GM18870 (cell line): ENCODE results near the gene SPARCL1.
"Not testable (repeated sequence)": the region's sequence is repeated elsewhere in the genome, so short reads cannot be mapped to it uniquely, and the experiment has no call there.

Source experiments
- ATAC-seq: cut with Tn5 transposase; IDR thresholded peaks from one replicate; pipeline ENCODE4 v1.9.1; 2021; ENCODE audit warnings: moderate library complexity; ENCODE audit not compliant: unreplicated experiment

Gene SPARCL1

GRCh38 chr4:87502580-87503238 lies 26.5 kb downstream of the SPARCL1 start:
- ATAC-seq = no peak

- peak; percentile 39 for ATAC-seq
Observed at GRCh38 chr4:87500092-87500462, 29.1 kb downstream of the SPARCL1 start.

GRCh38 chr4:87499403-87500091 lies 29.6 kb downstream of the SPARCL1 start:
- ATAC-seq = peak; percentile 90

- ATAC-seq = peak; percentile 54
Observed at GRCh38 chr4:87498446-87498900, 30.7 kb downstream of the SPARCL1 start.

- no peak for ATAC-seq
Observed at GRCh38 chr4:87497578-87497977, 31.6 kb downstream of the SPARCL1 start.

GRCh38 chr4:87497159-87497558 lies 32.0 kb downstream of the SPARCL1 start:
- no peak for ATAC-seq

- ATAC-seq = no peak
Observed at GRCh38 chr4:87493115-87493514, 36.1 kb downstream of the SPARCL1 start.

GRCh38 chr4:87491851-87492250 lies 37.3 kb downstream of the SPARCL1 start:
- ATAC-seq = not testable (repeated sequence)

GRCh38 chr4:87491436-87491835 lies 37.7 kb downstream of the SPARCL1 start:
- no peak for ATAC-seq

GRCh38 chr4:87490664-87491369 lies 38.4 kb downstream of the SPARCL1 start:
- no peak for ATAC-seq

- ATAC-seq = no peak
Observed at GRCh38 chr4:87489678-87490077, 39.5 kb downstream of the SPARCL1 start.

- not testable (repeated sequence) for ATAC-seq
Observed at GRCh38 chr4:87488666-87489065, 40.5 kb downstream of the SPARCL1 start.

- ATAC-seq = not testable (repeated sequence)
Observed at GRCh38 chr4:87483247-87483646, 45.9 kb downstream of the SPARCL1 start.

- no peak for ATAC-seq
Observed at GRCh38 chr4:87481377-87481776, 47.8 kb downstream of the SPARCL1 start.

- no peak for ATAC-seq
Observed at GRCh38 chr4:87478732-87479250, 50.4 kb downstream of the SPARCL1 start.

GRCh38 chr4:87476934-87477333 lies 52.2 kb downstream of the SPARCL1 start:
- ATAC-seq = no peak

GRCh38 chr4:87469390-87469789 lies 59.8 kb downstream of the SPARCL1 start:
- ATAC-seq = no peak

GRCh38 chr4:87465739-87466366 lies 63.3 kb downstream of the SPARCL1 start:
- ATAC-seq = no peak

- no peak for ATAC-seq
Observed at GRCh38 chr4:87462102-87462501, 67.1 kb downstream of the SPARCL1 start.

- ATAC-seq = no peak
Observed at GRCh38 chr4:87461281-87461700, 67.9 kb downstream of the SPARCL1 start.

GRCh38 chr4:87458913-87459312 lies 70.3 kb downstream of the SPARCL1 start:
- ATAC-seq = no peak
